IMR-90 (cell line): Measurements from ENCODE around the gene TRIM62. TPM values are rescaled to one million over a fixed set of nuclear protein-coding genes. Genes with fewer than 3 reads are reported as not detected.

Experiments used
- ATAC-seq: fragments of 200-7000 bp; cut with Tn5 transposase; 2 replicates; pipeline ENCODE4 v1.9.1; 2020; ENCODE audit warnings: low read depth, mild to moderate bottlenecking, moderate library complexity
- BruUV-seq: library from RNA; stranded (reverse); fragments of 400-500 nt; replicated peaks from 2 replicates; lab custom pipeline; 2021; lab: Mats Ljungman, UMichigan
- CTCF ChIA-PET: fragments of 300-600 bp; formaldehyde crosslinking; extraction: SDS; loops from one replicate; lab custom pipeline; 2021; ENCODE audit warnings: antibody characterized with exemption; lab: Yijun Ruan, JAX
- POLR2A ChIA-PET: fragments of 300-600 bp; sonication (Branson Sonifier 250); formaldehyde crosslinking; loops from one replicate; lab custom pipeline; 2022; ENCODE audit warnings: antibody characterized with exemption; ENCODE audit not compliant: unreplicated experiment; lab: Charles Lee
- DNase-seq: peaks from one replicate; pipeline ENCODE4 v3.0.0; 2013
- H2AFZ ChIP-seq: replicated peaks from 2 replicates; pipeline ENCODE3; 2013; ENCODE audit warnings: low read length, mild to moderate bottlenecking; ENCODE audit not compliant: poor library complexity
- H2AK5ac ChIP-seq: 2 replicates; pipeline ENCODE4 v1.6.1; 2013; ENCODE audit warnings: low read depth, low read length, inconsistent platforms
- H2AK9ac ChIP-seq: replicated peaks from 2 replicates; pipeline ENCODE3; 2013; ENCODE audit warnings: mild to moderate bottlenecking, low read depth, low read length, moderate library complexity; ENCODE audit not compliant: poor library complexity
- H2BK120ac ChIP-seq: 2 replicates; pipeline ENCODE4 v1.6.1; 2013; ENCODE audit warnings: low read depth, low read length, inconsistent platforms
- H2BK15ac ChIP-seq: 3 replicates; pipeline ENCODE4 v1.6.1; 2013; ENCODE audit warnings: low read depth, low read length, inconsistent platforms
- H2BK20ac ChIP-seq: 2 replicates; pipeline ENCODE4 v1.6.1; 2013; ENCODE audit warnings: low read depth, mild to moderate bottlenecking, inconsistent platforms, low read length, moderate library complexity
- H2BK5ac ChIP-seq: 2 replicates; pipeline ENCODE4 v1.6.1; 2013; ENCODE audit warnings: mild to moderate bottlenecking, low read depth, low read length, inconsistent platforms; ENCODE audit not compliant: poor library complexity, severe bottlenecking
- H3K14ac ChIP-seq: replicated peaks from 2 replicates; pipeline ENCODE4 v1.6.1; 2013; ENCODE audit warnings: low read depth, low read length, inconsistent platforms
- H3K18ac ChIP-seq: 2 replicates; pipeline ENCODE4 v1.6.1; 2013; ENCODE audit warnings: low read depth, low read length, control low read depth
- H3K23ac ChIP-seq: 2 replicates; pipeline ENCODE4 v1.6.1; 2013; ENCODE audit warnings: low read depth, low read length, inconsistent platforms
- H3K27ac ChIP-seq: 2 replicates; pipeline ENCODE4 v1.5.1; 2013; ENCODE audit warnings: mild to moderate bottlenecking, control low read depth, low read length; ENCODE audit not compliant: insufficient read depth
- H3K27me3 ChIP-seq: 2 replicates; pipeline ENCODE4 v1.6.1; 2013; ENCODE audit warnings: low read length; ENCODE audit not compliant: control insufficient read depth, insufficient read depth
- H3K36me3 ChIP-seq: 2 replicates; pipeline ENCODE4 v1.6.1; 2013; ENCODE audit warnings: low read length, mixed read lengths; ENCODE audit not compliant: control insufficient read depth, insufficient read depth
- H3K4ac ChIP-seq: 2 replicates; pipeline ENCODE4 v1.6.1; 2013; ENCODE audit warnings: low read depth, low read length, inconsistent platforms
- H3K4me1 ChIP-seq: 2 replicates; pipeline ENCODE4 v1.6.1; 2013; ENCODE audit warnings: low read length, mixed read lengths; ENCODE audit not compliant: control insufficient read depth, insufficient read depth
- H3K4me2 ChIP-seq: 2 replicates; pipeline ENCODE4 v1.6.1; 2013; ENCODE audit warnings: low read depth, mild to moderate bottlenecking, control low read depth, low read length, moderate library complexity
- H3K4me3 ChIP-seq: 2 replicates; pipeline ENCODE4 v1.5.1; 2013; ENCODE audit warnings: low read depth, mild to moderate bottlenecking, control low read depth, low read length, moderate library complexity; ENCODE audit not compliant: insufficient read depth
- H3K56ac ChIP-seq: 2 replicates; pipeline ENCODE4 v1.6.1; 2013; ENCODE audit warnings: low read length, inconsistent platforms; ENCODE audit not compliant: insufficient read depth; ENCODE audit errors: extremely low read depth
- H3K79me1 ChIP-seq, 2 experiments: 2 replicates each; pipeline ENCODE4 v1.6.1; 2013; ENCODE audit warnings: low read length in 2 of 2, inconsistent platforms in 1 of 2, low read depth in 1 of 2
- H3K9ac ChIP-seq: 2 replicates; pipeline ENCODE4 v1.6.1; 2013; ENCODE audit warnings: low read depth, low read length, control low read depth
- H3K9me1 ChIP-seq: 2 replicates; pipeline ENCODE4 v1.6.1; 2013; ENCODE audit warnings: low read length, inconsistent platforms; ENCODE audit not compliant: insufficient read depth
- H3K9me3 ChIP-seq: 2 replicates; pipeline ENCODE4 v1.6.1; 2013; ENCODE audit warnings: low read length; ENCODE audit not compliant: control insufficient read depth, insufficient read depth
- H4K20me1 ChIP-seq: 2 replicates; pipeline ENCODE4 v1.6.1; 2013; ENCODE audit warnings: low read length, inconsistent platforms; ENCODE audit not compliant: insufficient read depth
- H4K5ac ChIP-seq: 2 replicates; pipeline ENCODE4 v1.6.1; 2013; ENCODE audit warnings: mild to moderate bottlenecking, low read depth, low read length, control low read depth
- H4K8ac ChIP-seq, 2 experiments: 2 replicates each; pipeline ENCODE4 v1.6.1; 2013; ENCODE audit warnings: low read depth in 2 of 2, low read length in 2 of 2, control low read depth in 1 of 2, inconsistent platforms in 1 of 2
- H4K91ac ChIP-seq: 2 replicates; pipeline ENCODE4 v1.6.1; 2013; ENCODE audit warnings: low read depth, low read length, inconsistent platforms; ENCODE audit not compliant: insufficient read depth
- CEBPB ChIP-seq: IDR thresholded peaks from 2 replicates; pipeline ENCODE4 v1.6.1; 2012; ENCODE audit warnings: low read depth, low read length, improper control_type of control experiment
- CTCF ChIP-seq: conservative IDR thresholded peaks from 2 replicates; pipeline ENCODE4 v1.5.1; 2012; ENCODE audit warnings: mild to moderate bottlenecking, low read depth, low read length, improper control_type of control experiment
- FOS ChIP-seq: fragments of 150-350 bp; IDR thresholded peaks from 2 replicates; pipeline ENCODE4 v1.6.1; 2016; ENCODE audit warnings: low read depth, low read length
- MAFK ChIP-seq: IDR thresholded peaks from 2 replicates; pipeline ENCODE4 v1.6.1; 2012; ENCODE audit warnings: low read depth, low read length, improper control_type of control experiment
- MXI1 ChIP-seq: IDR thresholded peaks from 2 replicates; pipeline ENCODE4 v1.6.1; 2012; ENCODE audit warnings: low read depth, mild to moderate bottlenecking, low read length, moderate library complexity, borderline replicate concordance
- POLR2A ChIP-seq: IDR thresholded peaks from 2 replicates; pipeline ENCODE4 v1.6.1; 2012; ENCODE audit warnings: mild to moderate bottlenecking, low read depth, low read length
- RFX5 ChIP-seq: IDR thresholded peaks from 2 replicates; pipeline ENCODE4 v1.8.0; 2012; ENCODE audit warnings: low read depth, mild to moderate bottlenecking, low read length, moderate library complexity
- SMC3 ChIP-seq: fragments of 150-350 bp; IDR thresholded peaks from 2 replicates; pipeline ENCODE4 v1.6.1; 2016; ENCODE audit warnings: low read depth, mild to moderate bottlenecking, antibody characterized with exemption, low read length, moderate library complexity
- WGBS, 2 experiments: methylation state at CpG; one replicate each; pipeline versions ENCODE4 v1.1.5 to v1.1.7; 2013; ENCODE audit warnings: missing lambda C conversion rate in 2 of 2; ENCODE audit not compliant: insufficient read length in 1 of 2; ENCODE audit errors: extremely low coverage in 2 of 2; 5-methylcytosine and 5-hydroxymethylcytosine counted together
- dilution Hi-C: fragments of 300-500 bp; cut with HindIII; formaldehyde crosslinking; loops from one replicate; pipeline ENCODE4 v1.14.3; 2018; ENCODE audit warnings: low sequenced_read_pairs; ENCODE audit not compliant: unreplicated experiment
- in situ Hi-C: fragments of 300-500 bp; cut with MboI; formaldehyde crosslinking; loops from 3 replicates; pipeline ENCODE4 v1.14.3; 2019; ENCODE audit warnings: low sequenced_read_pairs, inconsistent platforms, mixed read lengths
- intact Hi-C: fragments of 100-400 bp; cut with micrococcal nuclease; formaldehyde crosslinking; loops from 2 replicates; pipeline ENCODE4 v1.10.0; 2022
- polyA plus RNA-seq, 3 experiments: library from polyadenylated mRNA; depleted of rRNA; stranded (reverse); fragments of >200 nt; gene quantifications; 2 replicates each; pipeline ENCODE4 v1.2.3, GENCODE V29; 2012; ENCODE audit warnings: low replicate concordance in 1 of 3
- total RNA-seq: library from RNA; depleted of rRNA; stranded (reverse); fragments of >200 nt; gene quantifications from 2 replicates; pipeline ENCODE4 v1.2.3, GENCODE V29; 2012

TRIM62 gene
- total and polyA plus RNA-seq, 2 of the 4 experiments (the other 2 are of a cell fraction), result 3.0 to 11.1 TPM

GRCh38 chr1:33128781-33129180, 53.1 kb downstream of the TRIM62 start:
- Histone ChIP-seq H3K79me1 (peaks cover 19 to 22% of the 10 kb centered on the region in 2 experiments), H2AK5ac (peak overlapping the region; percentile 51; the same call in 1 of the 2 replicates), H2BK15ac (peak overlapping the region; percentile 31; the same call in 1 of the 3 replicates), H3K23ac (no peak overlapping the region), H3K9me1 (peaks cover 7% of the 10 kb centered on the region), H4K8ac (no peak overlapping the region), H3K4ac (no peak overlapping the region), H2AFZ (no peak overlapping the region), H2BK120ac (peak overlapping the region; percentile 11; the same call in 1 of the 2 replicates), H3K18ac (no peak overlapping the region), H2AK9ac (no peak overlapping the region), H3K4me3 (no peak overlapping the region), H3K27ac (no peak overlapping the region), H3K4me1 (peaks cover 5% of the 10 kb centered on the region), H2BK5ac (no peak overlapping the region), H3K27me3 (no peaks in the 10 kb centered on the region), H3K36me3 (no peaks in the 10 kb centered on the region), H3K56ac (no peak overlapping the region), H4K91ac (no peak overlapping the region), H4K5ac (no peak overlapping the region), H3K14ac (no peak overlapping the region), H3K4me2 (no peak overlapping the region), H4K20me1 (no peaks in the 10 kb centered on the region), H3K9me3 (no peaks in the 10 kb centered on the region), H3K9ac (no peak overlapping the region), H2BK20ac (no peak overlapping the region)
- in situ Hi-C loops (no loop called here), intact Hi-C loops (loop anchor here (5.0 kb wide), 1 partner anchor 329 kb away; no protein-coding TSS in a partner anchor), dilution Hi-C loops (no loop called here)
- BruUV-seq, result no TSS peak
- ChIA-PET CTCF (interaction anchor here (1.0 kb wide), 1 partner anchor 9 kb away, joined by 3 read pairs; no protein-coding TSS in a partner anchor), POLR2A (no interaction called here)
- no peak for ATAC-seq
- TF ChIP-seq MAFK (no peak), CEBPB (no peak), SMC3 (no peak), RFX5 (no peak), CTCF (no peak), MXI1 (no peak), POLR2A (no peak), FOS (no peak)
- WGBS, 2 experiments, result 86% methylated on average over 2 of the region's 4 CpGs; no CpG with 5 or more reads in 1 of the 2 experiments
- DNase-seq, result no peak
